SKM-1 treated with dmso at 0.1 percent for 144 hours (cell line): ENCODE data around the gene CDCA4.

Experiments
- DNase-seq: peaks from one replicate; lab custom pipeline; 2025; ENCODE audit not compliant: unreplicated experiment; lab: John Stamatoyannopoulos, UW

Gene CDCA4

GRCh38 chr14:104964546-104964945 lies 56.3 kb downstream of the CDCA4 start:
- DNase-seq, result no peak
